ENCODE measurements around the gene C12orf42. TPM values are rescaled to one million over a fixed set of nuclear protein-coding genes. Genes with fewer than 3 reads are reported as not detected.

C12orf42 gene
- total and polyA plus RNA-seq, 4 donors: 0.14 to 0.17 TPM; not detected in 2

GRCh38 chr12:103504606-103505005 lies 8.8 kb upstream of the C12orf42 start:
- DNase-seq (ENCODE audit: low spot score): no peak
- H3K4me3 ChIP-seq (ENCODE audit: low read depth in 1 of 3, low read length in 3 of 3): no peak overlapping the region
- H3K9ac ChIP-seq (ENCODE audit: low read depth in 1 of 2, low read length in 2 of 2): no peak overlapping the region
- H3K27ac ChIP-seq (ENCODE audit: low read depth in 1 of 2, low read length in 2 of 2): no peak overlapping the region
- TF ChIP-seq NR2F2 (IDR thresholded peaks at IDR 0.05) (no peak), HNF4G (IDR thresholded peaks at IDR 0.05) (no peak), ATF3 (IDR thresholded peaks at IDR 0.05) (no peak), FOXA1 (IDR thresholded peaks at IDR 0.05) (no peak), FOXA2 (IDR thresholded peaks at IDR 0.05) (no peak), REST (IDR thresholded peaks at IDR 0.05) (no peak), CTCF (IDR thresholded peaks at IDR 0.05; ENCODE audit: low read depth, low read length, missing input control) (no peak), HNF4A (conservative IDR thresholded peaks at IDR 0.05) (no peak), JUND (IDR thresholded peaks at IDR 0.05) (no peak), RAD21 (IDR thresholded peaks at IDR 0.05) (no peak), SP1 (IDR thresholded peaks at IDR 0.05) (no peak), ZBTB33 (IDR thresholded peaks at IDR 0.05) (no peak), RXRA (IDR thresholded peaks at IDR 0.05) (no peak)
- no peaks in the 10 kb centered on the region for H3K36me3 ChIP-seq (ENCODE audit: control insufficient read depth in 4 of 4, insufficient read depth in 3 of 4, low read depth in 1 of 4, low read length in 3 of 4)
- 93% methylated on average over 7 of the region's 7 CpGs for WGBS
- no peaks in the 10 kb centered on the region for H3K9me3 ChIP-seq (ENCODE audit: control insufficient read depth in 4 of 4, low read length in 3 of 4)
- no peaks in the 10 kb centered on the region for H3K4me1 ChIP-seq (ENCODE audit: control insufficient read depth in 4 of 4, insufficient read depth in 4 of 4, low read length in 3 of 4)
- H3K27me3 ChIP-seq (ENCODE audit: control insufficient read depth in 4 of 4, insufficient read depth in 4 of 4, low read length in 3 of 4): no peaks in the 10 kb centered on the region

- H3K4me1 ChIP-seq (ENCODE audit: control insufficient read depth in 4 of 4, insufficient read depth in 4 of 4, low read length in 3 of 4): no peaks in the 10 kb centered on the region
- no peak overlapping the region for H3K27ac ChIP-seq (ENCODE audit: low read depth in 1 of 2, low read length in 2 of 2)
- DNase-seq (ENCODE audit: low spot score): no peak
- H3K36me3 ChIP-seq (ENCODE audit: control insufficient read depth in 4 of 4, insufficient read depth in 3 of 4, low read depth in 1 of 4, low read length in 3 of 4): no peaks in the 10 kb centered on the region
- H3K9me3 ChIP-seq (ENCODE audit: control insufficient read depth in 4 of 4, low read length in 3 of 4): no peaks in the 10 kb centered on the region
- H3K9ac ChIP-seq (ENCODE audit: low read depth in 1 of 2, low read length in 2 of 2): no peak overlapping the region
- H3K4me3 ChIP-seq (ENCODE audit: low read depth in 1 of 3, low read length in 3 of 3): no peak overlapping the region
- H3K27me3 ChIP-seq (ENCODE audit: control insufficient read depth in 4 of 4, insufficient read depth in 4 of 4, low read length in 3 of 4): no peaks in the 10 kb centered on the region
- TF ChIP-seq ATF3 (IDR thresholded peaks at IDR 0.05) (no peak), HNF4G (IDR thresholded peaks at IDR 0.05) (no peak), RAD21 (IDR thresholded peaks at IDR 0.05) (peak; percentile 80 to 89), FOXA2 (IDR thresholded peaks at IDR 0.05) (no peak), FOXA1 (IDR thresholded peaks at IDR 0.05) (no peak), CTCF (IDR thresholded peaks at IDR 0.05; ENCODE audit: low read depth, low read length, missing input control) (peak; percentile 67)
- WGBS: 82% methylated on average over 14 of the region's 14 CpGs
These were observed 8.0 kb upstream of the C12orf42 start for GRCh38 chr12:103503546-103504480.

All from liver (tissue), 9 donors.